Right hindlimb (tissue), 1 donor: ENCODE results near the gene ZNF526.
"Not testable (repeated sequence)": the region's sequence is repeated elsewhere in the genome, so short reads cannot be mapped to it uniquely, and the experiment has no call there.

Source experiments
- DNase-seq: peaks from one replicate; pipeline ENCODE4 v3.0.0-alpha.2; 2018

ZNF526 gene

GRCh38 chr19:42248270-42249148 lies 28.4 kb downstream of the ZNF526 start:
- DNase-seq, result no peak

GRCh38 chr19:42249149-42249750 lies 29.1 kb downstream of the ZNF526 start:
- no peak for DNase-seq

- DNase-seq, result no peak
Measured at GRCh38 chr19:42249769-42250168, 29.7 kb downstream of the ZNF526 start.

GRCh38 chr19:42250183-42250665 lies 30.1 kb downstream of the ZNF526 start:
- DNase-seq, result no peak

GRCh38 chr19:42250666-42251531 lies 30.8 kb downstream of the ZNF526 start:
- DNase-seq, result peak; percentile 60

- DNase-seq, result no peak
Measured at GRCh38 chr19:42251572-42252358, 31.7 kb downstream of the ZNF526 start.

- peak; percentile 82 for DNase-seq
Measured at GRCh38 chr19:42252365-42253244, 32.5 kb downstream of the ZNF526 start.

- peak; percentile 84 for DNase-seq
Measured at GRCh38 chr19:42253245-42254088, 33.4 kb downstream of the ZNF526 start.

- DNase-seq, result peak; percentile 85
Measured at GRCh38 chr19:42254089-42254849, 34.2 kb downstream of the ZNF526 start.

GRCh38 chr19:42254850-42255765 lies 35.0 kb downstream of the ZNF526 start, which contains the start of gene ERF:
TSS of gene ERF (minus strand) at chr19:42255128. CDS start at chr19:42254999, 129 bp downstream.
- peak; percentile 97 for DNase-seq

- peak; percentile 82 for DNase-seq
Measured at GRCh38 chr19:42255766-42256745, 35.9 kb downstream of the ZNF526 start.

GRCh38 chr19:42257842-42258241 lies 37.7 kb downstream of the ZNF526 start:
- peak; percentile 7 for DNase-seq

- no peak for DNase-seq
Measured at GRCh38 chr19:42261763-42262162, 41.7 kb downstream of the ZNF526 start.

- peak; percentile 7 for DNase-seq
Measured at GRCh38 chr19:42266105-42266504, 46.0 kb downstream of the ZNF526 start.

GRCh38 chr19:42266928-42267603 lies 47.0 kb downstream of the ZNF526 start:
- not testable (repeated sequence) for DNase-seq

GRCh38 chr19:42267644-42268141 lies 47.6 kb downstream of the ZNF526 start:
- DNase-seq, result no peak
